Measurements from ENCODE around the gene CCDC170.

DNA sequence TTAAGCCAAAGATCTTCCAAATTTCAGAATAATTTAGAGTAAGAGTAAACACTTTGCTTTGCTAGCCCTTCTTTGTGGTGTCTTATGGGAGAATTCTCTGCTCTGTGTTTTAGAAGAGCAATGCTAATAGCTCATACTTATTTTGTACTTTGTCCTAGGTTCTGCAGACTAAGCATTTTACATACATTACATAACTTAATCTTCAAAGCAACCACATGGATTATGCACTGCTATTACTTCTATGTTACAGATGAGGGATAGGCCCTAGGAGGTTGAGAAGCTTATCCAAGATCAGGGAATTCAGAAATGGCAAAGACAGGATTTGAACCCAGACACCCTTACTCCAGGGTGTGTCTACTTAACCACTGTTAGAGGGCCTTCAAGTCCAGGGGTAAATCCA lies 9.8 kb upstream of the CCDC170 start:
- TF ChIP-seq, protein P1, sequence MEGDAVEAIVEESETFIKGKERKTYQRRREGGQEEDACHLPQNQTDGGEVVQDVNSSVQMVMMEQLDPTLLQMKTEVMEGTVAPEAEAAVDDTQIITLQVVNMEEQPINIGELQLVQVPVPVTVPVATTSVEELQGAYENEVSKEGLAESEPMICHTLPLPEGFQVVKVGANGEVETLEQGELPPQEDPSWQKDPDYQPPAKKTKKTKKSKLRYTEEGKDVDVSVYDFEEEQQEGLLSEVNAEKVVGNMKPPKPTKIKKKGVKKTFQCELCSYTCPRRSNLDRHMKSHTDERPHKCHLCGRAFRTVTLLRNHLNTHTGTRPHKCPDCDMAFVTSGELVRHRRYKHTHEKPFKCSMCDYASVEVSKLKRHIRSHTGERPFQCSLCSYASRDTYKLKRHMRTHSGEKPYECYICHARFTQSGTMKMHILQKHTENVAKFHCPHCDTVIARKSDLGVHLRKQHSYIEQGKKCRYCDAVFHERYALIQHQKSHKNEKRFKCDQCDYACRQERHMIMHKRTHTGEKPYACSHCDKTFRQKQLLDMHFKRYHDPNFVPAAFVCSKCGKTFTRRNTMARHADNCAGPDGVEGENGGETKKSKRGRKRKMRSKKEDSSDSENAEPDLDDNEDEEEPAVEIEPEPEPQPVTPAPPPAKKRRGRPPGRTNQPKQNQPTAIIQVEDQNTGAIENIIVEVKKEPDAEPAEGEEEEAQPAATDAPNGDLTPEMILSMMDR (conservative IDR thresholded peaks at IDR 0.05; ENCODE audit: low read depth, low read length), result no peak
- TF ChIP-seq EZH2 (IDR thresholded peaks at IDR 0.05; ENCODE audit: low read length, unreplicated experiment) (no peak), EZH2phosphoT487 (IDR thresholded peaks at IDR 0.05; ENCODE audit: borderline replicate concordance, low read length) (no peak)
